HG03196 (cell line): ENCODE data around the gene APBB2.
A peak's percentile ranks its signal among the peaks of the same experiment; 100 is the strongest.
"Not testable (repeated sequence)": the region's sequence is repeated elsewhere in the genome, so short reads cannot be mapped to it uniquely, and the experiment has no call there.

Experiments used
- ATAC-seq: cut with Tn5 transposase; IDR thresholded peaks from one replicate; pipeline ENCODE4 v1.9.1; 2021; ENCODE audit not compliant: unreplicated experiment

The APBB2 gene

DNA sequence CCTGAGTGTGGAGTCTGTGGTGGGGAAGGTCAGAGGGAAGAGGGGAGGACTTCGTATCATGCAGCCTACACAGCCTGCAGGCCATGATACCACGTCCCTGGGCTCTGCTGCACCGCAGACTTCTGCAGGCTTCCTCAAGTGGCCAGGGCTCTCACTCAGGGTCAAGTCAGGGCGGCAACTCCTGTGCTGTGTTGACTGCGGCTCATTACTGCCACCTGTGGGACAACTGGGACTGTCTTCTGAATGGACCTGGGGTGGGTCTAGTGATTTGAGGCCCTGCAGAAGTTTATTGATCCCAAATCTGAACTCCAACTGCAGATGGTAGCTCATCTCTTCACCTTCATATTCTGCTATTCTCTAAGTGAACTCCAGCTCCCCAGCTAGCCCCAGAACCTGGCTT is 297.5 kb downstream of the APBB2 start:
- no peak for ATAC-seq

DNA sequence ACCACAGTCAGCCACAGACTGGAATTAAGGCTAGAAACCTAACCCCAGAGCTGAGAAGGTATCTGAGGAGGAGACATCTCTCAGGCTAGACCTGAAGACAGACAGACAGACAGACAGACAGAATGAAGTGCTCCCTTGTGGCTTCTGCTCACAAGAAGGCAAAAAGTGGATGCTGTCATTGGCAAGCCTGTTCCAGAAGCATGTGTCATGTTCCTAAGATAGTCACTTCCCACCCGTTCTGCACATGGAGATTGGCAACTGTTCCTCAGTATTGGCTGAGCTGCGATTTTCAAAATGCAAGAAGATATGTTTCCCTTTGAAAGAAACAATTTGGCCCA is 298.2 kb downstream of the APBB2 start:
- ATAC-seq, result no peak

DNA sequence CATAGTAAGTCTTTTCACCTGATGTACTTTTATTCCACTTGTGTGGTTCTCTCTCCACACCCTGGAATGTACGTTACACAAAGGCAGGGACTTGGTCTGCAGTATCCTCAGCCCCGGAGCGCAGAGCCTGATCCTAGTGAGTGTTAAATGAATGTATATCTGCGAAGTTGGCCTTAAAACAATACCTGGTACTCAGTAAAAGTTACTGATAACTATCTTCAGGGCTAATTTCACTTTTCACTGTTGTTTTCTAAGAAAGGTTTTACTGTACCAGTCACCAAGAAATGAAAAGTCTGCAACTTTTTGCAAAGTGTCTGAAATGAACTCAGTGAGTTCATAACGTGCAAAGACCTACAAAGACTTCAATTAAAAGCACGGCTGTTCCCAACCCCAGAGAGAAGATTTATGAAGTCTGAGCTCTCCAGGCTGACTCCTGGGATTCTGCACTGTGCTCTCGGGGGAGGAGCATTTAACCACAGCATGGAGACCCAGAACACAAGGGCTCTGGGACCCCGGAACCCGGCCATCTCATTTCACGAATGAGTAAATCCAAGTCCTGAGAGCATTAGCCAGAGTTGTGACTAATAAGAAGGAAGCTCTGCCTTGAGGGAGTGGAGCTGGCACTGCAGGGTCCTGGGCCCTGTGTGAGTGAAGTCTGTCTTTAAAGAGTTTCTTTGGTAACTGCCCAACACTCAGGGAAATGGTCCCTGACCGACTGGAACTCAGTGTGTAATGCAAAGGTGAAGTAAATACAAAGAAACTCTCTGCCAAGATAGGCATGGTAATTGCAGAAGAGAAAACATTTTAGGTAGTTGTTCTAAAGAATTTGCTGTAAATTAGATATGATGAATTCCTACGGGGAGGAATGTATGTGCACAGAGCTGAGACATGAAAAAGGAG is 298.8 kb downstream of the APBB2 start:
- ATAC-seq, result no peak

DNA sequence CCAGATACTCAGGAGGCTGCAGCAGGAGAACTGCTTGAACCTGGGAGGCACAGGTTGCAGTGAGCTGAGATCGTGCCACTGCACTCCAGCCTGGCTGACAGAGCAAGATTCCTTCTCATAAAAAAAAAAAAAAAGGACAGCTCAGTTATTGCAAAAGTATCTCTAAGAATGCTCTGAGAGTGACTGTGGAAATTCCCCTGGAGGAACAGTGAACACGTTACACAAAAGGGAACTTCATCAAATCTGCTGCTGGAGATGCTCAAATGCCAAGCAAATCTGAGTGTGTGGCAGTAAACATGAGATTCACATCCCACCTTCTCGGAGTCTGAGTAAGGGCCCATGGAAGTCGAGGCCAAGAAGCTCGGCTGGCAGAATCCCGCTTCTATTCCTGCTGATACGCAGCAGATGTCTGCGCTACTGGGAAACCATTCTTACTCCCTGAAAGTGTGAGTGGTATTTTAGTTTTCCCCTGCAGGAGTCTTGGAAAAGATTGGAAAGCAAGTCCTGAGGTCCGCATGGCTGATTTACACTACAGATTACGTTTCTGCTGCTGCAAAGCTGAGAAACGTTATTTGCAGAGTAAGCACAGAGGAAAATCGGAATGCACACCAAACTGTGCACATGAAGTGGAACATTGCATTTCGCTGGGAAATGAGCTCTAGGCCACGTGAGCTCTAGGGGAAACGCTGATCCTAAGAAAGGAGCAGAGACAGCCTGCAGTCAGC is 301.7 kb downstream of the APBB2 start:
- ATAC-seq, result no peak

DNA sequence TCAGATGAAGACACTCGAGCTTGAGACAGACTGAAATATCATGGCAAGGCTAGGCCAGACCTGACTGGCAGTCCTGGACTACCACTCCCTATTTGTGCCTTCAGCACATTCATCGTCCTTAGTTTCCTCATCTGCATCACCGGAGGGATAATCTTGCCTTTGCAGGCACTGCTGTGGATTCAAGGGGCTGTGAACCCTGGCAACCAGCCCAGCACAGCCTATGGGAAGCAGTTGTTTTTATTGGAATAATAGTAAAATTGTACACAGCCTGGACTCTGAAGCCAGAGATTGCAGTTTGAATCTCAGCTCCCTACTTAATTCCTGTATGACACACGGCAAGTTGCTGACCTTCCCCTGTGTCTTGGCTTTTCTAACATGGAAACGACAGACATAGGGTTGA is 303.6 kb downstream of the APBB2 start:
- no peak for ATAC-seq

DNA sequence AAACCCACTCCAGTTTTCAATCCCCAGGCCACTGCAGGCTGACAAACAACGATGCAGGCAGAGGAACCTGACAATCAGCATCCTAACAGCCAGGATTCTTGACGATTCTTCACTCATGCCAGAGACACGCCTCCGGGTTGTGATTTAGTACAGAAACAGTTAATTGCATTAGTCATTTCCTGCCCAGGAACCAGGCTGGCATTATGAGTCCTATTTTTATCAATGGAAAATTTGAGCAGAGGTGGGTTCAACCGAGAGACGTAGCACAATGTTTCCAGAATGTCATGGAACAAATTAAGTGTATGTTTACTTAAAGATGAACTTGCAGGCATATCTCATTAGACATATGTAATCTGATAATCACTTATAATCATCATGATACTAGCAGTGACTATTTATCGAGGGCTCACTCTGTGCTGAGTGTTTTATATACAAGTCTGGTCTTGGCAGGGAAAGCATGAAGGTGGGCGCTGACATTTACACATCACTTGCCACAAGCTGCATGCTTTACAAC is 304.9 kb downstream of the APBB2 start:
- no peak for ATAC-seq

DNA sequence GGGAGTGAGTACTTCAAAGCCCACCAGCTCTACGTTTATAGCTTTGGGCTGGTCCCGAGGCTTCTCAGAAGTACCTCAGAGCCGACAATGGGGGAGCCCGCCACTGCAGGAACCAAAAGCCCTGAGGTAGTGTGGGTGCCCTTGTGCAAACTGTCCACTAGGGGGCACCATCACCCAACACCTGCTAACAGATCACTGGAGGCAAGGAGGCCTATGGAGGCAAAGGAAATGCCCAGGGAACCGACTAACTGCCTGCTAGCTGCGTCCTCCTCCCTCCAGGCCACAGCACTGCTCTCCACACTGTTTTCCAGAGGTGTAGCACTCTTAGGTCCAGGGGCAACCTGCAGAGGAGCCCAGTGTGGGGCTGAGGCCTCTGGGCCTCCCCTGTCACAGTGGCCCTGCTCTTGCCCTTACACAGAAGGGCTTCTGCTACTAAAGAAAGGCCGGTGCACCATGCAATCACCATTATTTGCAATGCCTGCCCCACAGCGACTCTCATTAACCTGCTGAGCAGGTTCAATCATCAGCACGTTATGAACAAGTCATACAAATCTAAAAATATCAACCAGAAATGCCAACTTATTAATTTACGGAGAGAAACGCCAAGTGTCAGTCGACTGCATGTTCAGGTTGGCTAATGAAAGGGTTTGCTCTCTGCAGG is 305.5 kb downstream of the APBB2 start:
- peak; percentile 86 for ATAC-seq

DNA sequence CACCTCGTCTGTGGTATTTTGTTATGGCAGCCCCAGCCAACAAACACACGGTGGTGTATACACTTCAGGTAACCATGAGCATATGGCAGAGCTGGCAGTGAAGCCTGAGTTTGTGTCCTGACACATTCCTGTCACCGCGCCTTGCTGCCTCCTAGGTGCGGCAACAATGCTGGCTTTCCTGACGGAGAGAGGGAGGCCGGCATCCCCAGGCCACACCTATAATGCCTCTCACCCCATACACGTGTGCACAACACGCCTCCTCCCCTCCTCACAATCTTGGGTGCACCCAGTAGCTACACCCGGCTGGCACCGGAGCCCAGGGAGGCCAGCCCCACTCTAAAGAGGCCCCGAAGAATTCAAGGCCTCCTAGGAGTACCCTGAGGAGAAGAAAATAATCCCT is 306.0 kb downstream of the APBB2 start:
- no peak for ATAC-seq

DNA sequence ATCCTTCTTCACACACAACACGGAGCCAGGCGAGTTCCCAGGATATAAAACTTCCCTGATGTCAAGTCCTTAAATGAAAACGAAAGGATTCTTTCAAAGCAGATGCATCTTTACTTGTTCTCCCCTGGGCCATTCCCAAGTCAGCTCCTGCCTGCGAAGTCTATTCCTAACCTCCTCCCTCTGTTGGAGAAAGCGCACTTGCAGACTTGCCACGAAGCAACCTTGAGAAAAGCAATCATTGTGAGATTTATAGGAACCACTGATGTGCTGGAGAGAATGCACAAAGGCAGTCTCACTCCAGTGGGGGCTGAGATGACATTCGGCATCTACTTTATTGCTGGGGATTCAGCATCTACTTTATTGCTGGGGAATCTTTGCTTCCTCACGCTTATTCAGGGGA is 308.9 kb downstream of the APBB2 start:
- ATAC-seq, result no peak

DNA sequence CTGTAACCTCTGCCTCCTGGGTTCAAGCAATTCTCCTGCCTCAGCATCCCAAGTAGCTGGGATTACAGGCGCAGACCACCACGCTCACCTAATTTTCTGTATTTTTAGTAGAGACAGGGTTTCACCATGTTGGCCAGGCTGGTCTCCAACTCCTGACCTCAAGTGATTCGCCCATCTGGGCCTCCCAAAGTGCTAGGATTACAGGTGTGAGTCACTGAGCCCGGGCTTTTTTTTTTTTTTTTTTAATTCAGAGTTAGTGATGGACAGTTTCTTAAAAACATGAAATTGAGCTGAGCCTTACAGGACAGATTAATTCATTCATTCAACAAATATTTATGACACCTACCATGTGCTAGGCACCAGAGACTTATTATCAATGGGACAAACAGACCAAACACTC is 313.8 kb downstream of the APBB2 start:
- ATAC-seq, result not testable (repeated sequence)

DNA sequence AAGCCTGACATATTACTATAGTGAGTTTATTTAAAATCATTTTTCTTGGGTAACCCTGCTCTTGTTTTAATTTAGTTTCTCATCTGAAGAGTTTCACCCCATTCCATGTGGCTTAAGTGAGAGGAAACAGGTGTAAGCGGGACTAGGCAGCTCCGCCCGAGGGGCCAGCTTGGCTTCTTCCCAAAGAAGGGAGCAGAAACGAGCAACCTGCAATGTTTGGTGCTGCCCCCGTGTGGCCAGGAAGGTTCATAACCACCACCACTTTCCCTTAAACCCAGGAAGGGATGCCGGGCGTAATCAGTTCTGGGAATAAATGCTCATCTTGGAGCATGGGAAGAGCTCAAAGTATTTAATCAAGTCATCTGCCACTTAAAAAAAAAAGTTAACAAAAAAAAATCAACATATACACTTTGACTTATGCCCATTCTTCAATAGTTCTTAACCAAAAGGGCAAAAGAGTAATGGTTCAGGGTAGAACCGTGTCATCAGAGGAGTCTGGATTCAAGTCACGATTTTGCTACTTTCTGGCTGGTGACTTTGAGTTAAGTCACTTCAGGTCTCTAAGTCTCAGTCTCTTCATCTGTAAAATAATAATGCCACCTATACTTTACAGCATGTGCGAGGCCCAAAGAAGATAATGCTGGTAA is 316.7 kb downstream of the APBB2 start:
- ATAC-seq, result peak; percentile 55

DNA sequence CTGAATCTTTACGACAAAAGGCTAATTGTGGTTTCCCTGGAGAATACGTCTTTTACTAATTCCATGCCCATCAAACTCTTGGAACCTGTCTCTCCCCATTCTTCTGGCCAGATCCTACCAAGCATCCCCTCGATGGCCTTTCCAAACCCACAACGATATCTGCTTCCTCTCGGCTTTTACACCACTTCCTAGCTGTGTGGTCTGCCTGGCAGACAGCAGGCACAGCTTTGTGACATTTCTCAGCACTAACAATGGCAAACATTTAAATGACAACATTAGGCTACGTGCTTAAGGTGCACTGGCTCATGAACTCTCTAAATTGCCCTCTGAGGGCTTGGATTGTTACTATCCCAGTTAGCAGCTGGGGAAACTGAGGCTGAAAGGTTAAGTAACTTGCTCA is 323.6 kb downstream of the APBB2 start:
- ATAC-seq, result no peak

DNA sequence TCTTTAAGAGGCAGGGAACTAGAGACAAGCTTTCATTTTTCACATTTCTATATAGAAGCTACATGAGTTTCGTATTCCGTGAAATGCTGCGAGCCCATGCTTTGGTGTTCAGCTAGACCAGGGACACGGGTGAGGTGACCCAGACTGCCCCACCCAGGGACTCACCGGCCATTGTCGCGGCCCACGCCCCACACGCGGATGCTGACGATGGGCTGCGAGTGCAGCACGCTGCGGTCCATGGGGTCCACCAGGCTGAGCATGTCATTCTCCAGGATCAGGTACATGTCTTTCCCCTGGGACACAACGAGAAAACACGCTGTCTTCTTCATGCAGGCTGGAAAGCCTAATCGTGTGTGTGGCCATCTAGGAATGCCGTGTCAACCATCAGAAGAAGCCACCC is 324.1 kb downstream of the APBB2 start:
- ATAC-seq, result no peak

DNA sequence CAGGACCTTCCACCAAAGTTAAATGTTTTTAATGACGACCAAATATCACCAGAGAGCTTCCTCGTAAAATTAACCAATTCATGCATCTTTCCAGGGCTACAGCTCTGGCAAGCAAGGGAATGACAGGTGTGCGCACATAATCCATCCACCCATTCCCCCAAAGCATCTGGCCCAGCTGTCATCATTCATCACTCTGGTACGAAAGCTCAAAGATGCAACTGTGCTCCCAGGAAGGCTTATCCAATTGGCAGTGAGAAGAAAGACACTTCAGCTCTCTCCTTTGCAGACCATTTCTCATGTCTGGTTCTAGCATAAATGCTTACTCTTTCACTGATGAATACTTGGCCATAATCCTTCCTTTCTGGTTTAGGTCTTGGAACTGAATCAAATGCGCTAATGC is 325.4 kb downstream of the APBB2 start:
- ATAC-seq, result no peak

DNA sequence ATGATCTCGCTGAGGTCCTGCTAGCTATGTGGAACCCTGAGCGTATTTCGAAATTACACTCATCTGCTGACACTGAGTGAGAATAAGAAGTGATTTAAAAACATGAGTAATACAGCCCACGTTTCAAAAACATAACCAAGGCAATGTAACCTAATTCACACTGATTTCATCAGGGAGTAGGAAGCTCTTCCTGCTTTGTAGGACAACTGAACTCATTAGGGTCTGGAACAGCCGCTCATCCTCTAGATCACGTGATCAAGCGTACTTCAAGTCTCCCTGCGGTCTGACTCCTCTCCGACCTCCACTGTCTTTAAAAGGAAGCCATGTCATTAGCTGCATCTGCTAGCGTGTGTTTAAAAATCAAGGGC is 326.6 kb downstream of the APBB2 start:
- no peak for ATAC-seq

DNA sequence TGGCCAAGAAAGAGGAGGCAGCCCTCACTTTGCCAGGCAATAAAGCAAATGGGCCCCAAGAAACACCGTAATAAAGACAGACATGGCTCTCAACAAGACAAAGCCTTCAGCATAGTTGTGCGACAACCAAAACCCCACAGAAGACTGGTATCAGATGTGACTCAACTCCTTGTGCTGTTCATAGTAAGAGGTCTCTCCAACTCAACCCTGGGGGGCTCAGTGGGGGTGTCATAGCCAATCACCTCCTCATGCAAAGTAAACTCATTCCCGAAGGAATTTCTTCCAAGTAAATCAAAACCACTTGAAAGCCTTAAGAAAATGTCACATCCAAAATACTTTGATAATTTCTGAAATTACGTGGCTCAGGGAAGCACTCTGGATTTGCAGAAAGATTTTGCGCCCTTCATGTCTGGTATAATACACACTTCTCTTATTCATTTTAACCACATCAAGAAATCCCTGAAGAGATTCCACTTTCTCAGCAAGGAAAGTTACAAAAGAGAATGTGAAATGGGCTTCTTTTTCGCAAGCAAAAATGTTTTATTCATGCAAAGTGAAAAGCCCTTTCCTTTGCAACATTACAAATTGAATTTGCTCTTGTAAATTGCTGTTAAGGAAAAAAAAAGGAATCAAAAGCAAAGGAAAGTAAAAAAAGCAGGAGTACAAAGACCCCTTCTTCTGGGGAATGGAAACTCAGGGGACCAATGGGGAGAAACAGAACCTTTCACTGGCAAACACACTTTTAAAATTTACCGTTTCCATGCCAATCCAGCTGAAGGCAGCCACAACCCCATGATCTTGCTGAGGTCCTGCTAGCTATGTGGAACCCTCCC is 327.2 kb downstream of the APBB2 start:
- no peak for ATAC-seq

DNA sequence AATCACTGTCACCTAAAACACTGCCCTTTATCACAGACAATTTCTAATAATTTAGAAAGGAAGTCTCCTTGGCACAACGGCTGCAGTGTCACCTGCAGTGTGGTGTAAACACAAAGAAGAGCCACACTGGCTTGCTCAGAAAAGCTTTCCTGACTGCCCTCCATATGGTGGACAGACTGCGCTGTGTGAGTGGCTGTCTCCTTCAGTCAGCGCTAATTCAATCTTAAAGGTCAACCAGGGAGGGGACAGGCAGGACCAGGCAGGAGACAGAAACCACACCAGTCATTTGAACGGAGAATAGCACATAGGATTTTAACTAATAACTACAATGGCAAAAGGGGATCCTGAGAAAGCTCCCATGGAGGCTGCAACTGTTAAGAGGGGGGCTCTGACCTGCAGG is 332.5 kb downstream of the APBB2 start:
- no peak for ATAC-seq

DNA sequence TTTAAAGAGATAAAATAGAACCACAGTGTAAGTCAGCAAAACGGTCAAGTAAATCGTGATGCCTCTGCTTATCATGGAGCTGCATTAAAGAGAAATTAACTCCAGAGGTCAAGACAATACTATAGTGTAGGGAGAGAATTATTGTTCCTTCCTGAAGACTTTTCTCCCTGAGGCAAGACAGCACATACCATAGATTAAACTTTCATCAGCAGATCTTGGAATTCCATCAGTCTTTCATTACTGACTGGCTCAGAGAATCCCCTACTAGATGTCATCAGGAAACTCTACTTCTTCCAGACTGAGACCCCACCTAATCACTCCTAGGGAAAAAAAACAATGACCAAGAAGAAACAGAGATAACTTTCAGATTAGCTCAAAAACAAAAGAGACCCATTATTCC is 333.2 kb downstream of the APBB2 start:
- ATAC-seq, result no peak

DNA sequence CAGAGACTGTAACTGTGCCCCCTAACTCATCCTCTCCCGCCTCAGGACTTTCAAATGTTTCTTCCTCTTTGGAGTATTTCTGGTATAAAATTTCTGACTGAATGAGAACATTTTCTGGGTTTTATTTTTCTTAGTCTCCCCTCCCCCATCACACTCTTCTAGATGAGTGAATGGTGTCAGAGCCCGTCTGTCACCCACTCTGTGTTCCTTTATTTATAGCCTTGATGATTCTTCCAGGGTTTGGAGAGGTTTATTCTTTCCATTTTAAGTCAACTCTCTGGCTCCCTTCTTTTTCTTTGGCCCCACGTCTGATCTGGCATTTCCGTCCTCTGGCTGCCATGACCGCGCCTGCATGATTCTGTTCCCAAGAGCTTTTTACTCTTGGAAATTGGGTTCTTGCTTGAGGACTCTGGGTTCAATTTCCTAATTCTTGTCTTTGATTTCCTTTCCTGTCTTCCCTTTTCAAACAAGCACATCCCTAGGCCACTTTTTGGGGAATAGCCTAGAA is 335.7 kb downstream of the APBB2 start:
- no peak for ATAC-seq

DNA sequence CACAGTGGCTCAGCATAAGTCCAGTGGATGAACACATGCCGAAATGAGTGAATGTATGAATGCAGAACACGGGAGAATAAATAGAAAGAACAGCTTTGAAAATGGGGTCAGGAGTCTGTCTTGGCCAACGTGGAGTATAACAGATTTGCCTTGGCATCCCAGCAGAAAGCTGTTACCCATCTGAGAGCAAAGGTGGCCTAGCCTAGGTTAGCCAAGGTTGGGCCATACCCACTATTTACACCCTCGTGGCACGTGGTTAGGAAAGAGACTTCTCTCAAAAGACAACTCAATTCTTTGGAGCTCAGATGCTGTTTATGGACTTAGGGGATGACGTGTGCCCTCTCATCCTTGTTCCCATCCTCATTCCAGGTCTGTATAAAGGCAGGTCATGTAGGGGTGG is 337.3 kb downstream of the APBB2 start:
- no peak for ATAC-seq
